ENCODE data around the gene TMEM212. TPM values are rescaled to one million over a fixed set of nuclear protein-coding genes. Genes with fewer than 3 reads are reported as not detected.
A peak's percentile ranks its signal among the peaks of the same experiment; 100 is the strongest.

The TMEM212 gene
- total RNA-seq, 1 donor from 2014 or later = not detected

- no peaks in the 10 kb centered on the region for H3K36me3 ChIP-seq
Measured at GRCh38 chr3:171871392-171872274, 28.5 kb downstream of the TMEM212 start.

DNA sequence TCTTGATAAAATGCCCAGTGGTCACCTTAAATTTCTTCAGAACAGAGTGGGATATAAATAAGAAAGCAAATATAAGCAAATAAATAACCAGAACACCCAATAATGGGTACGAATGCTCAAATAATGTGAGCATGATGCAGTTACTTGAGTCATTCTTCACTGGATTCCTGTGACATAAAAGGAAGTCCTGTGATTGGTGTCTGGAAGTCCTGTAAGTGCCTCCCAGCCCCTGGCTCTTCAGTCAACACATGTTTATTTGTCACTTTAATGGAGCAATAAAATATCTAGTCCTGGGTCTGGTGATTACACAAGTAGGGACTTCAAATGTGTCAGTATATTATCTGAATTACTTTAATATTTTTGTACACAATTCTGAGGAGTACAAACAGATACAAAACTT lies 30.4 kb downstream of the TMEM212 start:
- H3K36me3 Mint-ChIP-seq = no peaks in the 10 kb centered on the region
- H3K9me3 Mint-ChIP-seq = no peaks in the 10 kb centered on the region
- H3K4me2 ChIP-seq = no peak overlapping the region
- no peak overlapping the region for H3K27ac ChIP-seq
- peaks cover 37% of the 10 kb centered on the region for H3K4me1 Mint-ChIP-seq
- H3K4me3 ChIP-seq = no peak overlapping the region
- H3K4me1 ChIP-seq = peaks cover 6% of the 10 kb centered on the region
- no peaks in the 10 kb centered on the region for H3K27me3 ChIP-seq
- no peaks in the 10 kb centered on the region for H3K9me3 ChIP-seq (ENCODE audit: low read depth)
- no peak overlapping the region for H3K4me3 Mint-ChIP-seq
- no peaks in the 10 kb centered on the region for H3K79me2 ChIP-seq (ENCODE audit: low read depth)
- H3F3A ChIP-seq (ENCODE audit: low read depth) = no peaks in the 10 kb centered on the region
- H4K20me1 ChIP-seq (ENCODE audit: low read depth) = no peaks in the 10 kb centered on the region
- H3K9ac ChIP-seq = no peak overlapping the region
- no peak overlapping the region for H3K27ac Mint-ChIP-seq
- no peak for TF ChIP-seq CTCF (IDR thresholded peaks at IDR 0.05)
- TF ChIP-seq EZH2phosphoT487 (IDR thresholded peaks at IDR 0.05) = no peak
- no peak for TF ChIP-seq EZH2 (IDR thresholded peaks at IDR 0.05)
- no peak overlapping the region for H2AFZ ChIP-seq (replicated peaks)
- no peak for DNase-seq (ENCODE audit: low spot score)
- peaks cover 2% of the 10 kb centered on the region for H3K27me3 Mint-ChIP-seq (ENCODE audit: insufficient read depth, low read depth)
- H3K36me3 ChIP-seq = no peaks in the 10 kb centered on the region

More at GRCh38 chr3:171871392-171872274, 28.5 kb downstream of the TMEM212 start:
- TF ChIP-seq EZH2 (IDR thresholded peaks at IDR 0.05) (no peak), EZH2phosphoT487 (IDR thresholded peaks at IDR 0.05) (no peak), CTCF (IDR thresholded peaks at IDR 0.05) (no peak)
- peaks cover 3% of the 10 kb centered on the region for H3K9me3 Mint-ChIP-seq
- no peaks in the 10 kb centered on the region for H3K79me2 ChIP-seq (ENCODE audit: low read depth)
- H3K9me3 ChIP-seq (ENCODE audit: low read depth) = no peaks in the 10 kb centered on the region
- no peaks in the 10 kb centered on the region for H3K27me3 ChIP-seq
- H4K20me1 ChIP-seq (ENCODE audit: low read depth) = no peaks in the 10 kb centered on the region
- no peak overlapping the region for H3K4me3 Mint-ChIP-seq
- no peak for DNase-seq (ENCODE audit: low spot score)
- no peak overlapping the region for H3K27ac ChIP-seq
- no peaks in the 10 kb centered on the region for H3K36me3 Mint-ChIP-seq
- no peaks in the 10 kb centered on the region for H3F3A ChIP-seq (ENCODE audit: low read depth)
- no peak overlapping the region for H3K9ac ChIP-seq
- no peak overlapping the region for H3K27ac Mint-ChIP-seq
- H3K4me3 ChIP-seq = no peak overlapping the region
- no peaks in the 10 kb centered on the region for H3K4me1 ChIP-seq
- H3K27me3 Mint-ChIP-seq (ENCODE audit: insufficient read depth, low read depth) = peaks cover 2% of the 10 kb centered on the region
- peaks cover 28% of the 10 kb centered on the region for H3K4me1 Mint-ChIP-seq
- no peak overlapping the region for H3K4me2 ChIP-seq
- no peak overlapping the region for H2AFZ ChIP-seq (replicated peaks)

- no peaks in the 10 kb centered on the region for H3K79me2 ChIP-seq (ENCODE audit: low read depth)
- H3K36me3 ChIP-seq = no peaks in the 10 kb centered on the region
- H3K9ac ChIP-seq = no peak overlapping the region
- Mint-ChIP-seq H3K9me3 (no peaks in the 10 kb centered on the region), H3K27me3 (ENCODE audit: insufficient read depth, low read depth) (peaks cover 2% of the 10 kb centered on the region), H3K4me1 (peaks cover 43% of the 10 kb centered on the region), H3K27ac (peak overlapping the region; percentile 55), H3K4me3 (no peak overlapping the region), H3K36me3 (no peaks in the 10 kb centered on the region)
- H3K4me3 ChIP-seq = no peak overlapping the region
- TF ChIP-seq CTCF (IDR thresholded peaks at IDR 0.05) (no peak), EZH2 (IDR thresholded peaks at IDR 0.05) (no peak), EZH2phosphoT487 (IDR thresholded peaks at IDR 0.05) (no peak)
- no peaks in the 10 kb centered on the region for H3K9me3 ChIP-seq (ENCODE audit: low read depth)
- DNase-seq (ENCODE audit: low spot score) = no peak
- no peak overlapping the region for H3K27ac ChIP-seq
- H3K4me2 ChIP-seq = no peak overlapping the region
- no peak overlapping the region for H2AFZ ChIP-seq (replicated peaks)
- H3K4me1 ChIP-seq = peaks cover 13% of the 10 kb centered on the region
- no peaks in the 10 kb centered on the region for H3K27me3 ChIP-seq
- H3F3A ChIP-seq (ENCODE audit: low read depth) = no peaks in the 10 kb centered on the region
- H4K20me1 ChIP-seq (ENCODE audit: low read depth) = no peaks in the 10 kb centered on the region
Measured at GRCh38 chr3:171874251-171874681, 31.1 kb downstream of the TMEM212 start.

Data from neural progenitor cell (in vitro differentiated cells).